ENCODE results near the gene ADAMTS3.

Gene ADAMTS3

DNA sequence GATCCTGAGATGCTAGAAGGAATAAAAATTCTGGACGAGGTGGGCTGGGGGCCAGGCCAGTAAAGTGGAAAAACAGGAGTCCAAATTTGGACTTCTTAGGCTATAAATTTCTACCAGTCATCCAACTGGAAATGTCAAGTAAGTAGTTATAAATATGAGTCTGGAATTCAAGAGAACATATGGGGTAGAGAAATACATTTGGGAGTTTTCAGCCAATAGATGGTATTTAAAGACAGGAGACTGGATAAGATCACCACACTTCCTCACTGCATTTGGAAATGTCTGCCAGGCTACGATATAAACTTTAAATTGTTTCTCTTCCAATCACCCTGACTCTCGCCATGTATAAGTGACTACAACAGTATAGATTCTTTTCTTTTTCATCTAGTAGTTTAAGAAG is 294.8 kb downstream of the ADAMTS3 start:
- H2AFZ ChIP-seq (ENCODE audit: low read depth, low read length): no peak overlapping the region
- WGBS: 49% methylated on average over 2 of the region's 3 CpGs

GRCh38 chr4:72255269-72255668 is 313.8 kb downstream of the ADAMTS3 start:
- H2AK5ac ChIP-seq (ENCODE audit: low read length, severe bottlenecking): no peak overlapping the region
- no peak overlapping the region for H3K14ac ChIP-seq (ENCODE audit: low read length in 2 of 2)
- no peak overlapping the region for H4K8ac ChIP-seq (ENCODE audit: low read length)
- no peak overlapping the region for H3K18ac ChIP-seq (ENCODE audit: low read depth in 1 of 2, low read length in 2 of 2)
- no peaks in the 10 kb centered on the region for H3K27me3 ChIP-seq (ENCODE audit: control insufficient read depth in 1 of 2, insufficient read depth in 1 of 2, low read length in 2 of 2)
- no peak for DNase-seq
- H2AFZ ChIP-seq (ENCODE audit: low read depth, low read length): no peak overlapping the region
- H3K9me3 ChIP-seq (ENCODE audit: control insufficient read depth, low read length): no peaks in the 10 kb centered on the region
- WGBS: 79% methylated on average over 1 of the region's 1 CpG
- H2BK12ac ChIP-seq (ENCODE audit: low read length in 2 of 2): no peak overlapping the region
- no peak overlapping the region for H2BK5ac ChIP-seq (ENCODE audit: low read depth, low read length, poor library complexity, severe bottlenecking)
- no peaks in the 10 kb centered on the region for H3K4me1 ChIP-seq (ENCODE audit: control insufficient read depth, insufficient read depth, low read depth, low read length)
- no peak overlapping the region for H3K27ac ChIP-seq (ENCODE audit: low read length, poor library complexity, severe bottlenecking)
- H3K4me2 ChIP-seq (ENCODE audit: low read length, poor library complexity, severe bottlenecking): no peak overlapping the region
- no peak overlapping the region for H3K9ac ChIP-seq (ENCODE audit: low read length)
- no peak overlapping the region for H2BK120ac ChIP-seq (ENCODE audit: low read depth, low read length)
- H3K36me3 ChIP-seq (ENCODE audit: control insufficient read depth in 1 of 2, insufficient read depth in 2 of 2, low read depth in 1 of 2, low read length in 2 of 2): no peaks in the 10 kb centered on the region
- H3K4me3 ChIP-seq (ENCODE audit: insufficient read depth in 1 of 2, low read depth in 1 of 2, low read length in 2 of 2): no peak overlapping the region
- no peaks in the 10 kb centered on the region for H3K79me1 ChIP-seq (replicated peaks; ENCODE audit: low read length, poor library complexity, severe bottlenecking)
- H3K23ac ChIP-seq (ENCODE audit: low read length in 2 of 2): no peak overlapping the region
- no peak overlapping the region for H4K91ac ChIP-seq (ENCODE audit: low read length)
- H3K4ac ChIP-seq (ENCODE audit: low read depth in 1 of 2, low read length in 2 of 2): no peak overlapping the region
- no peak overlapping the region for H2BK15ac ChIP-seq (ENCODE audit: low read depth, poor library complexity, severe bottlenecking)

More for the DNA sequence above, 294.8 kb downstream of the ADAMTS3 start:
- Histone ChIP-seq H3K14ac (ENCODE audit: low read length in 2 of 2) (no peak overlapping the region), H4K8ac (ENCODE audit: low read length) (no peak overlapping the region), H3K4me3 (ENCODE audit: insufficient read depth in 1 of 2, low read depth in 1 of 2, low read length in 2 of 2) (no peak overlapping the region), H2BK120ac (ENCODE audit: low read depth, low read length) (no peak overlapping the region), H2BK5ac (ENCODE audit: low read depth, low read length, poor library complexity, severe bottlenecking) (no peak overlapping the region), H3K27me3 (ENCODE audit: control insufficient read depth in 1 of 2, insufficient read depth in 1 of 2, low read length in 2 of 2) (no peaks in the 10 kb centered on the region), H3K9me3 (ENCODE audit: control insufficient read depth, low read length) (peaks cover 8% of the 10 kb centered on the region), H3K4ac (ENCODE audit: low read depth in 1 of 2, low read length in 2 of 2) (no peak overlapping the region), H3K79me1 (replicated peaks; ENCODE audit: low read length, poor library complexity, severe bottlenecking) (no peaks in the 10 kb centered on the region), H2BK12ac (ENCODE audit: low read length in 2 of 2) (no peak overlapping the region), H3K4me1 (ENCODE audit: control insufficient read depth, insufficient read depth, low read depth, low read length) (no peaks in the 10 kb centered on the region), H3K9ac (ENCODE audit: low read length) (no peak overlapping the region), H4K91ac (ENCODE audit: low read length) (no peak overlapping the region), H3K4me2 (ENCODE audit: low read length, poor library complexity, severe bottlenecking) (no peak overlapping the region), H3K18ac (ENCODE audit: low read depth in 1 of 2, low read length in 2 of 2) (no peak overlapping the region), H2BK15ac (ENCODE audit: low read depth, poor library complexity, severe bottlenecking) (no peak overlapping the region), H3K23ac (ENCODE audit: low read length in 2 of 2) (no peak overlapping the region), H3K27ac (ENCODE audit: low read length, poor library complexity, severe bottlenecking) (no peak overlapping the region), H2AK5ac (ENCODE audit: low read length, severe bottlenecking) (no peak overlapping the region), H3K36me3 (ENCODE audit: control insufficient read depth in 1 of 2, insufficient read depth in 2 of 2, low read depth in 1 of 2, low read length in 2 of 2) (no peaks in the 10 kb centered on the region)
- no peak for DNase-seq

GRCh38 chr4:72243641-72244040 is 325.4 kb downstream of the ADAMTS3 start:
- Histone ChIP-seq H3K79me1 (replicated peaks; ENCODE audit: low read length, poor library complexity, severe bottlenecking) (no peaks in the 10 kb centered on the region), H2BK5ac (ENCODE audit: low read depth, low read length, poor library complexity, severe bottlenecking) (no peak overlapping the region), H2AK5ac (ENCODE audit: low read length, severe bottlenecking) (no peak overlapping the region), H2BK120ac (ENCODE audit: low read depth, low read length) (no peak overlapping the region), H3K9me3 (ENCODE audit: control insufficient read depth, low read length) (no peaks in the 10 kb centered on the region), H2BK15ac (ENCODE audit: low read depth, poor library complexity, severe bottlenecking) (no peak overlapping the region), H3K4me1 (ENCODE audit: control insufficient read depth, insufficient read depth, low read depth, low read length) (no peaks in the 10 kb centered on the region), H3K27ac (ENCODE audit: low read length, poor library complexity, severe bottlenecking) (no peak overlapping the region), H2AFZ (ENCODE audit: low read depth, low read length) (no peak overlapping the region), H2BK12ac (ENCODE audit: low read length in 2 of 2) (no peak overlapping the region), H4K91ac (ENCODE audit: low read length) (no peak overlapping the region), H4K8ac (ENCODE audit: low read length) (no peak overlapping the region), H3K36me3 (ENCODE audit: control insufficient read depth in 1 of 2, insufficient read depth in 2 of 2, low read depth in 1 of 2, low read length in 2 of 2) (no peaks in the 10 kb centered on the region), H3K9ac (ENCODE audit: low read length) (no peak overlapping the region), H3K18ac (ENCODE audit: low read depth in 1 of 2, low read length in 2 of 2) (no peak overlapping the region), H3K4me2 (ENCODE audit: low read length, poor library complexity, severe bottlenecking) (no peak overlapping the region), H3K4ac (ENCODE audit: low read depth in 1 of 2, low read length in 2 of 2) (no peak overlapping the region), H3K27me3 (ENCODE audit: control insufficient read depth in 1 of 2, insufficient read depth in 1 of 2, low read length in 2 of 2) (no peaks in the 10 kb centered on the region), H3K23ac (ENCODE audit: low read length in 2 of 2) (no peak overlapping the region), H3K14ac (ENCODE audit: low read length in 2 of 2) (no peak overlapping the region), H3K4me3 (ENCODE audit: insufficient read depth in 1 of 2, low read depth in 1 of 2, low read length in 2 of 2) (no peak overlapping the region)
- 61% methylated on average over 2 of the region's 3 CpGs for WGBS
- DNase-seq: no peak

DNA sequence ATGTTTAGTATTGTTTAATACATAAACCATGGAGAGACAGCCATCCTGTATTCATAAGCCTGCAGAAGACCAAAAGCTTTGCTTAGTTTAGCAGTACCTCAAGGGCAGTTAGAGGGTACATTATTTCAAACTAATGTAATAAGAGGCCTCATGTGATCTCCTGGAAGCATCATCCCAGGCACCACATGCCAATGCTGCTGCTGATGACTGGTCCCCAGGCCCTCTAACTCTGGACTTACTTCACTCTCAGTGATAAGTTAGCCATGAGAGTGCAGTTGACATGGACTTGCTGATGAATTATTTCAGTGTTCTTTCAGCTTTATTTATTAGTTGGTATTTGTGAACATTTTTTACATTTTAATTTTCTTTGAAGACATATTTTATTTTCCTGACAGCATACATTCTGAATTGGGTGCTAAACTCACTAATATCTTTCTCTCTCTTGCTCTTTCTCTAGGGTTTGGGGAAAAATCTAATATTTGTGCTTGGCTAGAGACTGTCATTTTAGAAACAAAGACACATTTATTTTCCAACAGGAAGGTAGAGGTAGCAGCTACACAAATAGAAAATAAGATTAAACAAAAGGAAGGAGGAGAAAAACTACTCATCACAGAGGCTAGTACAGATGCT is 329.4 kb downstream of the ADAMTS3 start:
- Histone ChIP-seq H2BK15ac (ENCODE audit: low read depth, poor library complexity, severe bottlenecking) (no peak overlapping the region), H2AK5ac (ENCODE audit: low read length, severe bottlenecking) (no peak overlapping the region), H3K27ac (ENCODE audit: low read length, poor library complexity, severe bottlenecking) (no peak overlapping the region), H2BK5ac (ENCODE audit: low read depth, low read length, poor library complexity, severe bottlenecking) (no peak overlapping the region), H3K4ac (ENCODE audit: low read depth in 1 of 2, low read length in 2 of 2) (no peak overlapping the region), H3K4me2 (ENCODE audit: low read length, poor library complexity, severe bottlenecking) (no peak overlapping the region), H2BK120ac (ENCODE audit: low read depth, low read length) (no peak overlapping the region), H4K8ac (ENCODE audit: low read length) (no peak overlapping the region), H3K9me3 (ENCODE audit: control insufficient read depth, low read length) (no peaks in the 10 kb centered on the region), H3K4me1 (ENCODE audit: control insufficient read depth, insufficient read depth, low read depth, low read length) (no peaks in the 10 kb centered on the region), H3K79me1 (replicated peaks; ENCODE audit: low read length, poor library complexity, severe bottlenecking) (no peaks in the 10 kb centered on the region), H3K18ac (ENCODE audit: low read depth in 1 of 2, low read length in 2 of 2) (no peak overlapping the region), H4K91ac (ENCODE audit: low read length) (no peak overlapping the region), H2AFZ (ENCODE audit: low read depth, low read length) (no peak overlapping the region), H3K4me3 (ENCODE audit: insufficient read depth in 1 of 2, low read depth in 1 of 2, low read length in 2 of 2) (no peak overlapping the region), H3K23ac (ENCODE audit: low read length in 2 of 2) (no peak overlapping the region), H3K36me3 (ENCODE audit: control insufficient read depth in 1 of 2, insufficient read depth in 2 of 2, low read depth in 1 of 2, low read length in 2 of 2) (no peaks in the 10 kb centered on the region), H3K27me3 (ENCODE audit: control insufficient read depth in 1 of 2, insufficient read depth in 1 of 2, low read length in 2 of 2) (no peaks in the 10 kb centered on the region), H3K14ac (ENCODE audit: low read length in 2 of 2) (no peak overlapping the region), H2BK12ac (ENCODE audit: low read length in 2 of 2) (no peak overlapping the region), H3K9ac (ENCODE audit: low read length) (no peak overlapping the region)
- no peak for DNase-seq
